Measurements from ENCODE around the gene LRRC56.
A peak's percentile ranks its signal among the peaks of the same experiment; 100 is the strongest.

LRRC56 gene

DNA sequence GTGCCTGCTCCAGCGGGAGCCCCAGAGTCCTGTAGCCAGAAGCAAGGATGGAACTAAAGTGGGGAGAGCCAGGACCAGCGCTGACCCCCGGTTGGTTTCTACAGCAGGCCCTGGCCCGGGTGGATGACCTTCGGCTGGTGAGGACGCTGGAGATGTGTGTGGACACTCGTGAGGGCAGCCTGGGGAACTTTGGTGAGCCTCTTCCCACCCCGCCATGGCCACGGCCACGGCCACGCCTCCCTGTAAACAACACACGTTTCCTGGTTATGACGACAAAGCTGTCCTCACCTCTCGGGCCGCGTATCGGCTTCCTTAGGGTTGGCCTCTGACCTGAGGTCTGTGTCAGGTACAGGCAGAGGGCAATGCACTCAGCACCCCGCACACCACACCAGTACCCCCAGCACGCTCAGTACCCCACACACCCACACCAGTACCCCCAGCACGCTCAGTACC lies 4.1 kb downstream of the LRRC56 start:
- DNase-seq, result no peak

DNA sequence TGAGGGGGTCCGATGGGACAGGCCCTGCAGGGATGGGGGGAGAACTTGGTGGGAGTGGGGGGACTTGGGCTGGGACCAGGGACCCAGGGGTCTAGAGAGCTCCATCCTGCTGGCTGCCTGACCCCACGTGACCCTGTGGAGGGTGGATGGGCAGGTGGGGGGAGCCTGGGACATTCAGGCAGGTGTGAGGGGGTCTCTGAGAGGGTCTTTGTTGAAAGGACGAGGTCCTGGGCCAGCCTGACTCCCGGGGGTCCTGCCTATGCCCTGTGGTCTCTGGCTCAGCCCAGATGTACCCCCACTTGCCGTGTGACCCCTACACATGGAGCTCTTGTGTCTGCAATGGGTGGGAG lies 7.5 kb downstream of the LRRC56 start:
- DNase-seq, result no peak

GRCh38 chr11:545171-545570 lies 7.8 kb downstream of the LRRC56 start:
- no peak for DNase-seq

- no peak for DNase-seq
These were observed 11.6 kb downstream of the LRRC56 start for GRCh38 chr11:548700-549603.

GRCh38 chr11:550021-550745 lies 12.9 kb downstream of the LRRC56 start:
- no peak for DNase-seq

- no peak for DNase-seq
These were observed 13.4 kb downstream of the LRRC56 start for GRCh38 chr11:550746-551085.

GRCh38 chr11:551131-551530 lies 13.8 kb downstream of the LRRC56 start:
- no peak for DNase-seq

GRCh38 chr11:551596-551995 lies 14.3 kb downstream of the LRRC56 start:
- no peak for DNase-seq

GRCh38 chr11:553083-553987 lies 16.0 kb downstream of the LRRC56 start:
- DNase-seq, result no peak

- DNase-seq, result no peak
These were observed 16.6 kb downstream of the LRRC56 start for GRCh38 chr11:553988-554340.

- peak; percentile 71 for DNase-seq
These were observed 17.3 kb downstream of the LRRC56 start for GRCh38 chr11:554428-555226.

- no peak for DNase-seq
These were observed 18.0 kb downstream of the LRRC56 start for GRCh38 chr11:555227-555779.

DNA sequence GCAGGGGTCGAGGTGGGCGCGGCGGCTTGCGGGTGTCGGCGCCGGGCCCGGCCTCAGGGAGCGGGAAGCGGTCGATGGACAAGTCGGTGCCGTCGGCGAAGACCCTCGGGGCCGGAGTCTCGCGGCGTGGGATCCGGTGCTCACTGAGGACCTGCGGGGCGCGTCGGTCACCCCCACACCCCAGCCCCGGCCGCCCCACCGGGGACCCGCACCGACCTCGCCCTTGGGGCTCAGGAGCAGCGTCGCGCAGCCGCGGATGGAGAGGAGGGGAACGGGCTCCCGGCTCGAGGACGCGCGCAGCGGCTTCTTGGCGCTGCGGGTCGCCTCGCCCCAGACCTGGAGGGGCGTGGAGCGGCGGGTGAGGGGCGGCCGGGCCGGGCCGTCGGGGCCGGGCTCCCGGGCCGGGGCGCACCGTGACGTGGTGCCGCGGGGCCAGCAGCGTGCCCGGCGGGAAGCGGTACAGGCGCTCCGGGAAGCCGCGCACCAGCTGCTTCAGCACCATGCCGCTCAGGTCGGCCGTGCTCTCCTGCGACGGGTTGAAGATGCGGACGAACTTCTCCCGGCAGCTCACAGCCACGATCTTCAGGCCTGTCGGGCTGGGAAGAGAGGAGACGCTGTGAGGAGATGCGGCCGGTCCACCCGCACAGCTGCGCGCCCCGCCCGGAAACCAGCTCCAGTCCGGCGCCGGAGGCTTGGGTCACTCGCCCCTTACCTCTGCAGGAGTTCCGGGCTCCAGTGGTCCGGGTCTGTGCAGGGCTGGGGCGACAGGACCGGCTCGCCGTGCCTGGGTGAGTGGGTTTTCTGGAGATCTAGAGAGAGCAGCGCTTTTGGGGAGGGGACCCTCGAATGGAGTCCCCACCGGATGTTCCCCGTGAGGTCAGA lies 18.7 kb downstream of the LRRC56 start:
- DNase-seq, result no peak

- no peak for DNase-seq
These were observed 19.4 kb downstream of the LRRC56 start for GRCh38 chr11:556662-557256.

DNA sequence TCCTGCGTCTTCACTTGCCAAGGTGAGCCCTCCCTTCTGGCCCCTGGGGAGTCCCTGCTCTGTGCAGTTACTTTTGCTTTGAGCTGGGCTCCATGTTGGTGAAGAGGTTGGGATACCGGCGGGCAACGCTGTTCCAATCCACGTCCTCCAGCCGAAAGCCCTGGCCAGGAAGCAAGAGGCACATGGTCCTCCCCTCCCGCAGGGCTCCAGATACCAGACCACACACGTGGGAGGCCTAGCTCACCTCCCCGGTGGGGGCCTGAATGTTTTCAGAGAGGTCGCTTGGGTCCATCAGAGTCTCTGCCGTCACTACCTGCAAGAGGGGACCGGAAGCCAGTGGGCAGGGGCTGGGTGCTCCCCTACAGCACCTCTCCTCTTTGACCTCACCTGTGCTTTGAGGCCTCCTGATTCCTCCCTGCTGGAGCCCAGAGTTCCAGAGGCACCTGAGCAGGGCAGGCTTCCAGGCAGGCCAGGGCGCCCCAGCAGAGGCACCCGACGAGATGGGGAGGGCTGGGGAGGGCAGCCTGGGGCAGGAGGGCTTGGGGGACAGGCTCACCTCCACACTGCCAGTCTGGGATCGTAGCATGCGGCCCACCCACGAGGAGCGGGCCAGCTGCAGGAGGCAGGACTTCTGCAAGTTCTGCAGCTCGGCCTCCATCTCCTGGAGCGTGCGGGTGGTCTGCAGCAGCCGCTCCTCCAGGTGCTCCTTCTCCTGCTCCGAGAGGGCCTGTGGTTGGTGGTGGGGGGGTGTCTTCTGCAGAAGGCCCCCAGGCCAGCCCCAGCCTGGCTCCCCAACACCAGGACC lies 20.2 kb downstream of the LRRC56 start:
- no peak for DNase-seq

DNA sequence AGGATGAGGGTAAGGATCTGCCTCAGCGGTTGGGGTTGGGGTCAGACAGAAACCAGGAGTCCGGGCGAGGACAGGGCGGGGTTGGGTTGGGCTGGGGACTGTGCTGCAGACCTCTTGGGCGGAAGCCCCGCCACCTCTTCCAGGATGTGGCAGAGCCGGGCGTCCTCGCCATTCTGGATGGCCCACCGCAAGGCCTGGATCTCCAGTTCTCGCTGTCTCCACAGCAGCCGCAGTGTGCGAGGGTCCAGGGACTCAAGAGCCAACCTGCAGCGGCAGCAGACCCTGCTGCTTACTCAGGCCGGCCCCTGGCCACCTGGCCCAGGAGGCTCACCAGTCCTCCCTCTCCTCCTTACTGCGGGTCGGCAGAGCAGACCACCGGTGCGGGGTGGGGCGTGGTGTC lies 21.2 kb downstream of the LRRC56 start:
- DNase-seq, result no peak

DNA sequence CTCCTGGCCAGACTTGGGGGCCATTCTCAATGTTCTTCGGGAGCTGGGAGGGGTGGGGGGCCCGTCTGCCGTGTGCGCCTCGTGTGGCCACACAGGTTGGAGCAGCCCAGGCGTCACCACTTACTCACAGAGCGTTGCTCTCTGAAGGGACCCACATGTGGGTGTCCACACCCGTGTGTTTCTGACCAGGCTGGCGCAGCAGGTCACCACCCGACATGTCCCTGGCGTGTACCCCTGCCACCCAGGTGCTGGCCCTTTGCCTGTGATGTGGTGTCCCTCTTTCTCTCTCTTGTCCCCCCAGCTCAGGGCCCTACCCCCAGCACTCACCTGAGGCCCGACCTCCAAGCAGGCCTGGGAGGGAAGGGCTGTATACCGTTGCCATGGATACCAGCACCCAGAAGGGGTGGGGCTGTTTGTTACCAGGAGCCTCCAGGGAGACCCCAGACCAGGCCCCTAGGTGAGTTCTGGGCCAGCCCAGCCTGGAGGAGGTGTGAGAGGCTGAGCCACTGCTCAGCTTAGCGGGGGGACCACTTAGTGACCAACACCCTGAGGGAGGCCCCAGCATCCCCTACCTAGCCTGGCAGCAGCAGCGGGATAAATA lies 21.8 kb downstream of the LRRC56 start:
- no peak for DNase-seq

DNA sequence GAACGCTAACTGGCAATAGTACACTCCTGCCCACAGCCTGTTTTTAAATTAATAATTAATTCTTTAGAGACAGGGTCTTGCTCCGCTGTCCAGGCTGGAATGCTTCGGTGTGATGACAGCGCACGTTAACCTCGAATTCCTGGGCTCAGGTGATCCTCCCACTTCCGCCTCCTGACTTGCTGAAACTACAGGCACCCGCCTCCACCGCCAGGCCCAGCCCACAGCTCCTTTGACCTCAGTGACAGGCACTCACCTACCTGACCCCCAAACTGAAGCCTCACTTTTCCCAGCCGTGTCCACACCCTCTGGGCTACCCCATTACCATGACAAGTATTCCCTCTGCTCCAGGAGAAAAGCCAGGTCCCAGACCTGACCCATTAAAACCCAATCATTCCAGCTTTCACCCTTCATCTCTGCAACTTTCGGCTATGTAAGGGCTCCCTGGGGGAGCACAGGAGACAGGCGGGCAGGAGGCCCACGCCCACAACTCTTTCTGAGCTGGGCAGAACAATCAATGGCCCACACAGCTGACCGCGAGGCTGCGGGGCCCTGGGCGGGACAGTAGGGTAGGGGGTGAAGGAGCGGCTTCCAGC lies 22.5 kb downstream of the LRRC56 start:
- DNase-seq, result no peak
